Measurements from ENCODE around the gene FRMPD1. TPM values are rescaled to one million over a fixed set of nuclear protein-coding genes. Genes with fewer than 3 reads are reported as not detected.
A peak's percentile ranks its signal among the peaks of the same experiment; 100 is the strongest.
"Not testable (repeated sequence)": the region's sequence is repeated elsewhere in the genome, so short reads cannot be mapped to it uniquely, and the experiment has no call there.

The FRMPD1 gene, protein sequence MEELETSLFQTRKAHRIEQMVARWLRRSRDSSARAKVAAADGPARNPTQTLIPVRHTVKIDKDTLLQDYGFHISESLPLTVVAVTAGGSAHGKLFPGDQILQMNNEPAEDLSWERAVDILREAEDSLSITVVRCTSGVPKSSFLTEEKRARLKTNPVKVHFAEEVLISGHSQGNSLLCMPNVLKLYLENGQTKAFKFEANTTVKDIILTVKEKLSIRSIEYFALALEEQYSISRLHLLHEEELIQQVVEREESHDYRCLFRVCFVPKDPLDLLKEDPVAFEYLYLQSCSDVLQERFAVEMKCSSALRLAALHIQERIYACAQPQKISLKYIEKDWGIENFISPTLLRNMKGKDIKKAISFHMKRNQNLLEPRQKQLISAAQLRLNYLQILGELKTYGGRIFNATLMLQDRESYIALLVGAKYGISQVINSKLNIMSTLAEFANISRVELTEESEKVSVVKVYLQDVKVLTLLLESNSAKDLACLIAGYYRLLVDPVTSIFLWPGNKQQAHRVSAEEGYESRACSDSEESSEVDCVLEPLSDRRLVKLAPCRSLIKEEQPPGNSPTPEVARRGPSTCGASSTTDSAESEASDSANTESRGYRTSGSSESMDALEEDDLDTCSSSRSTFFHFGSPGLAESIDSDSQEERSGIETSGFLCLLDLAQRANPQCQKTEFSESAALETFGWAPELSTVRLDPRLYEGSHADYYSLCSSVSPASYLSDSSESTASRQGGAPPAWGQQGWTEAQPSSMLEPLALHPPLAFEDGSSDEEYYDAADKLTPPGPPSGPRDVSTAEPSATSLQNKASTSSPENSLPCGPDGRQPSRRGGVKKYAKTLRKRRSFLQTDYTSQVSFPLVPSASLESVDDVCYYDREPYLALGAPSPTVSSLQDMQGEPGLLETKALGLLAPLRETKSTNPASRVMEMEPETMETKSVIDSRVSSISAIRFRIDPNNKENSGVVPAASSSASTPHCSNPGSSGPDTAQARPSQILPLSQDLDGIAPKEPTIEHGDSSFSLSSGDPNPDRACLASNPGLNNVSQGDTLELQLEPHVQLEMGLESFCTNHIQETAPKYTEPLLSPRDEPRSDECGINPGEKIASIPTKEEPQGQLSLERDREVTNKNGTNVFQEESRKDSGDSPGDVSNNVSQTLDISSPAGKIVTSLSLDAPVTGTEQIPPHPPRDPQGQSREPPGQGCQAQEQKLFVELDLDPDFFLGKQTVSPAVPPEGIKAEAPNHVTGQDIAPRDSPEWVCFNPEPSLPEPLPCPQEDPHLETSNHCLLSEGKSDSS (N-terminal part only)
- not detected in 2 replicates for total RNA-seq (2022)
- not detected for Bru-seq, nascent RNA
- not detected for BruChase-seq, experiment 1, labeled RNA remaining after a 6-hour chase
- not detected for BruChase-seq, experiment 2, labeled RNA remaining after a 2-hour chase
- long read RNA-seq: 0 reads

GRCh38 chr9:37650873-37651768 lies at the start of gene FRMPD1:
Gene FRMPD1 (plus strand): TSS chr9:37650954. CDS start chr9:37692642, 41,688 bp downstream.
- Mint-ChIP-seq H3K36me3 (ENCODE audit: insufficient read depth, unreplicated experiment) (no peaks in the 10 kb centered on the region), H3K9me3 (ENCODE audit: low read depth, unreplicated experiment) (no peaks in the 10 kb centered on the region), H3K27me3 (ENCODE audit: unreplicated experiment) (peaks cover 96% of the 10 kb centered on the region), H3K27ac (ENCODE audit: unreplicated experiment) (no peak within 1 kb of the TSS), H3K4me1 (ENCODE audit: low read depth, unreplicated experiment) (no peaks in the 10 kb centered on the region), H3K4me3 (ENCODE audit: low read depth, unreplicated experiment) (peak within 1 kb of the TSS; percentile 60)
- no TSS peak for BruUV-seq (replicated peaks)
- CTCF ChIA-PET: no interaction called here
- peak; percentile 46 for DNase-seq
- intact Hi-C loops (cut with micrococcal nuclease; ENCODE audit: unreplicated experiment): no loop called here
- no peak for TF ChIP-seq CTCF (IDR thresholded peaks at IDR 0.05; ENCODE audit: unreplicated experiment)

DNA sequence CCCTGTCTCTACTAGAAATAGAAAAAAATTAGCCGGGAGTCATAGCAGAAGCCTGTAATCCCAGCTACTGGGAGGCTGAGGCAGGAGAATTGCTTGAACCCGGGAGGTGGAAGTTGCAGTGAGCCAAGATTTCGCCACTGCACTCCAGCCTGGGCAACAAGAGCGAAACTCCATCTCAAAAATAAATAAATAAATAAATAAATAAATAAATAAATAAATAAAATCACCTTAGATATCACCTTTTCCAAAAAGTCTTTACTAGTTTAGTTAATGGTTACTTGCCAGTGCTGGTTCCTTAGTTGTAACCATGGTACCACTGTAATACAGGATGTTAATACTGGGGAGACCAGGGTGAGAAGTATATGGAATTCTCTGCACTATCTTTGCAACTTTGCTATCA lies 48.7 kb upstream of the FRMPD1 start:
- intact Hi-C loops (cut with micrococcal nuclease; ENCODE audit: unreplicated experiment); BruUV-seq (replicated peaks); H3K27me3 Mint-ChIP-seq (ENCODE audit: unreplicated experiment); H3K27ac Mint-ChIP-seq (ENCODE audit: unreplicated experiment); CTCF ChIA-PET; H3K36me3 Mint-ChIP-seq (ENCODE audit: insufficient read depth, unreplicated experiment); DNase-seq; H3K4me3 Mint-ChIP-seq (ENCODE audit: low read depth, unreplicated experiment); H3K9me3 Mint-ChIP-seq (ENCODE audit: low read depth, unreplicated experiment): not testable (repeated sequence)
- peaks cover 13% of the 10 kb centered on the region for H3K4me1 Mint-ChIP-seq (ENCODE audit: low read depth, unreplicated experiment)

GRCh38 chr9:37602817-37603216 lies 47.9 kb upstream of the FRMPD1 start:
- Mint-ChIP-seq H3K4me3 (ENCODE audit: low read depth, unreplicated experiment) (no peak overlapping the region), H3K36me3 (ENCODE audit: insufficient read depth, unreplicated experiment) (no peaks in the 10 kb centered on the region), H3K27ac (ENCODE audit: unreplicated experiment) (no peak overlapping the region), H3K4me1 (ENCODE audit: low read depth, unreplicated experiment) (peaks cover 13% of the 10 kb centered on the region), H3K9me3 (ENCODE audit: low read depth, unreplicated experiment) (no peaks in the 10 kb centered on the region), H3K27me3 (ENCODE audit: unreplicated experiment) (no peaks in the 10 kb centered on the region)
- no peak for TF ChIP-seq CTCF (IDR thresholded peaks at IDR 0.05; ENCODE audit: unreplicated experiment)
- intact Hi-C loops (cut with micrococcal nuclease; ENCODE audit: unreplicated experiment): no loop called here
- CTCF ChIA-PET: no interaction called here
- peak; percentile 15 for DNase-seq
- no TSS peak for BruUV-seq (replicated peaks)

GRCh38 chr9:37604296-37604695 lies 46.5 kb upstream of the FRMPD1 start:
- intact Hi-C loops (cut with micrococcal nuclease; ENCODE audit: unreplicated experiment): no loop called here
- CTCF ChIA-PET: no interaction called here
- no TSS peak for BruUV-seq (replicated peaks)
- H3K27me3 Mint-ChIP-seq (ENCODE audit: unreplicated experiment): peaks cover 6% of the 10 kb centered on the region
- TF ChIP-seq CTCF (IDR thresholded peaks at IDR 0.05; ENCODE audit: unreplicated experiment): no peak
- no peak overlapping the region for H3K4me3 Mint-ChIP-seq (ENCODE audit: low read depth, unreplicated experiment)
- no peak for DNase-seq
- no peak overlapping the region for H3K27ac Mint-ChIP-seq (ENCODE audit: unreplicated experiment)
- H3K9me3 Mint-ChIP-seq (ENCODE audit: low read depth, unreplicated experiment): no peaks in the 10 kb centered on the region
- H3K36me3 Mint-ChIP-seq (ENCODE audit: insufficient read depth, unreplicated experiment): no peaks in the 10 kb centered on the region
- H3K4me1 Mint-ChIP-seq (ENCODE audit: low read depth, unreplicated experiment): peaks cover 13% of the 10 kb centered on the region

Data from Calu3 (cell line).